DMS153 (cell line): ENCODE measurements around the gene SYTL4.

Source experiments
- DNase-seq: peaks from one replicate; lab custom pipeline; 2025; lab: John Stamatoyannopoulos, UW

SYTL4 gene

DNA sequence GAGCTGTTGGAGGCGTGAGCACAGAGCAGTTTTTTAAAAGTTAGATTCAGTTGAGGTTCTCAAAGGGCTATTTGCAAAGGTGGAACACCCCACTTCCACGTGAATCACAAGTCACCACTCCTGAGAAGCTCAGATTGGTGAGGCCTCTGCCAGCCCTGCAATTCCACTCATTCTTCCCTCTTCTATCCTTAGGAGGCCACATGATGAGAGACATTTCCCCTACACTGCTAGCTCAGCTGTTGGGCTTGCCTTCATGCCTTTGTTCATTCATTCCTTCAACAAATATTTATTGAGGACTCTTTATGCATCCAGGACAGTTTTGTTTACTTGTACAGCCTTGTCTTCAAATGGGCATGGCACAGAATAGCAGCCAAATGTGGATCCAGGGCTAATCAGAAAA is 84.2 kb downstream of the SYTL4 start:
- peak; percentile 24 for DNase-seq

DNA sequence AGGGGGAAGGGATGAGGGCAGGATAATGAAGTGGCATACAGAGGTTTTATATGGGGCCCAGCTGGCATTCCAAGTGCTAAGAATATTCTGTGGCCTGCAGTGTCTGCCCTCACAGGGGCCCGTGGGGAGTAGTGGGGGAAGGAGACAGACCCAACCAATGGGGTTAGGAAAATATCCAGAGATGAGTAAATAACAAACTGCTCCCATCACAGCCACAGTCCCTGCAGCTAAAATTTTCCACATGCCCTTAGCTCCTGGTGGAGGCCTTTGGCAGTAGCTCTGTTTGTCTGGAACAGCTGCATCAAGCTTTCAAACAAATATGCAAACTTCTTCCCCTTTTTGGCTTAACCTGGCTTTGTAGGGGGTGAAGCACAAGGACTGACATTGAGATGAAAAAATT is 84.8 kb downstream of the SYTL4 start:
- DNase-seq, result no peak

DNA sequence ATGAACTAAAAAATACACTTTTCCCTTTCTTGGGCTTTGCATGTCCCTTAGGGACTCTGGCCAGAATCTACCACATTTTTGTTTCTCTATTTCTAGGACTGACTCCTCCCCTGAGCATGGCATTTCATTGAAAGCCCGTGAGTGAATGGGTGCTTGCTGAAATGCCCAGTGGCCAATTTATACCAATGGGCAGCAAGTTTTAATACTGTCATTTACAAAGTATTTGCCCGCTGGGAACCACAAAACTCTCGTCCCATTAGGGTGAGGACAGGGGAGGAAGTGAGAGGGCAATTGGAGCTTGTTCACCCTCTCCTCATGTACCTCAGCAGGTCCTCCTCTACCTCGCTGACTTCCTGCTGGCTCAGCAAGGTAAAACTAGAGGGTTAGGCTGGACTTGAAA is 86.8 kb downstream of the SYTL4 start:
- no peak for DNase-seq

GRCh38 chrX:100643956-100644860 is 87.7 kb downstream of the SYTL4 start, which contains the start of gene SRPX2:
Gene SRPX2 (plus strand): TSS chrX:100644199. CDS start chrX:100646323, 2,124 bp downstream.
- DNase-seq, result no peak

GRCh38 chrX:100643212-100643611 is 88.7 kb downstream of the SYTL4 start:
- no peak for DNase-seq

- DNase-seq, result no peak
Observed at GRCh38 chrX:100642290-100642689, 89.6 kb downstream of the SYTL4 start.

GRCh38 chrX:100636321-100636991 is 95.5 kb downstream of the SYTL4 start, which contains the start of gene TSPAN6:
Gene TSPAN6 (minus strand): TSS chrX:100636806. CDS start chrX:100636694, 112 bp downstream.
- peak; percentile 62 for DNase-seq

GRCh38 chrX:100635989-100636320 is 96.0 kb downstream of the SYTL4 start:
- no peak for DNase-seq

DNA sequence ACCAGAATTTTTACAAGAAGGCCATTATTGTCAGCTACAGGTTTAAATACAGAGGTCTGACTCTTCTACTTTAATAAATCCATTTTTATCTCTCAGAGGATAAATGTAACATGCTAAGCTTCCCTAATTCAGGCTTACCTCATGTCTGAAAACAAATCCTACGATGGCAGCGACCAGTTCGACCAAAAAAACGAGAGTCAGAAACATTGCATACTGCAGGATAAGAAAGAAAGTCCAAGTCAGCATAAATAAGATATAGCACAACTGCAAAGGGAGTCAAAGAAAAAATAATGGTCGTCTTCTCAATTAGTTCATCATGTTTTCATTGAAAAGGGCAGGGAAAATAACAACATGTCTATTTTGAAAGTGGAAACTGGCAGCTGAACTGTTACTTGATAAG is 96.9 kb downstream of the SYTL4 start:
- DNase-seq, result no peak

- DNase-seq, result no peak
Observed at GRCh38 chrX:100625985-100626491, 105.9 kb downstream of the SYTL4 start.
